RWPE2 (cell line): Measurements from ENCODE around the gene FOXJ3.
"Not testable (repeated sequence)": the region's sequence is repeated elsewhere in the genome, so short reads cannot be mapped to it uniquely, and the experiment has no call there.

Source experiments
- ATAC-seq: fragments of 200-7000 bp; cut with Tn5 transposase; 3 replicates; pipeline ENCODE4 v1.9.1; 2021; ENCODE audit warnings: low read depth
- DNase-seq: peaks from one replicate; pipeline ENCODE4 v3.0.0-alpha.2; 2020; ENCODE audit warnings: low spot score
- H3K27ac ChIP-seq: fragments of 450-650 bp; 2 replicates; pipeline ENCODE4 v1.5.1; 2017; ENCODE audit warnings: mild to moderate bottlenecking; ENCODE audit not compliant: poor library complexity, severe bottlenecking
- H3K27me3 ChIP-seq: fragments of 250-450 bp; sonication (Bioruptor Pico); 2 replicates; pipeline ENCODE4 v1.5.1; 2021; ENCODE audit warnings: mild to moderate bottlenecking, moderate library complexity; ENCODE audit not compliant: insufficient read depth, poor library complexity, severe bottlenecking
- H3K36me3 ChIP-seq: fragments of 250-450 bp; sonication (Bioruptor Pico); 2 replicates; pipeline ENCODE4 v1.5.1; 2020; ENCODE audit warnings: low read depth, mild to moderate bottlenecking, moderate library complexity
- H3K4me1 ChIP-seq: fragments of 250-450 bp; sonication (Bioruptor Pico); 2 replicates; pipeline ENCODE4 v1.5.1; 2021; ENCODE audit warnings: mild to moderate bottlenecking, moderate library complexity; ENCODE audit not compliant: insufficient read depth, poor library complexity, severe bottlenecking
- H3K4me3 ChIP-seq: fragments of 250-450 bp; sonication (Bioruptor Pico); 2 replicates; pipeline ENCODE4 v1.5.1; 2021; ENCODE audit warnings: mild to moderate bottlenecking, moderate library complexity; ENCODE audit not compliant: severe bottlenecking
- H3K9me3 ChIP-seq: fragments of 250-450 bp; sonication (Bioruptor Pico); 2 replicates; pipeline ENCODE4 v1.5.1; 2021; ENCODE audit warnings: mild to moderate bottlenecking, moderate library complexity; ENCODE audit not compliant: severe bottlenecking
- TF ChIP-seq, protein P1 (sequence below): fragments of 450-650 bp; IDR thresholded peaks from one replicate; pipeline ENCODE4 v1.5.1; 2017; ENCODE audit warnings: mild to moderate bottlenecking, moderate library complexity; ENCODE audit not compliant: poor library complexity, severe bottlenecking

FOXJ3 gene

DNA sequence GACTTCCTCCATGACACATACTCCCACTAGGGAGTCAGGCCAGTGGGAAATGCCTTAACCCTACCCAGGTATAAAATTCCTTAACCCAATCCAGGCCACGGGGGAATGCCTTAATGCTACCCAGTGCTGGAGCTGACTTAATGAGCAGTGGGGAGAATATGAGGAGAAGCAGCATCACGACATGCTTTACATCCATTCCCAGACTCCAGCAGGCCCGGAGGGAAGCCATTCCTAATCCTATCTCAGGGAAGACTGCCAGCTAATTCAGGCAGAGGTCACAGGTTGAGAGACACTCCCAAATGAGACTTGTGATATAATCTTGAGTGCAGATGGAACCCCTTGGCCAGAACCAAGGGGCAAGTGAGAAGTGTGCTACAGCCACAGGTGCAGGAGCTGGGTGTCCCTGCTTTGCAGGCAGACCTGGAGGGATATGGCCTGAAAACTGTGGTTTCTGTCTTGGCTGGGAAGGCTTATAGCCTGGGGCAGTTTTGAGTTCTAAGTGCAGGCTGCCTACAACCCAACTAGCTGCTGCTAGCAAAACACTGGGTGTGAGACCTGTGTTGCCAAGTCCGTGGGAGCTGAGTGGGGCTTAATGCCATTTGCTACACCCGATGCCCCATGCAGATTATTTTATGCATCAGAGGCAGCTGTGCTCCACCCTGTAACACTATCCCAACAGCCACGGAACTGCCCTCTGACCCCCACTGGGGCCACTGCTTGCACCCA lies 125.3 kb downstream of the FOXJ3 start:
- TF ChIP-seq, protein P1, sequence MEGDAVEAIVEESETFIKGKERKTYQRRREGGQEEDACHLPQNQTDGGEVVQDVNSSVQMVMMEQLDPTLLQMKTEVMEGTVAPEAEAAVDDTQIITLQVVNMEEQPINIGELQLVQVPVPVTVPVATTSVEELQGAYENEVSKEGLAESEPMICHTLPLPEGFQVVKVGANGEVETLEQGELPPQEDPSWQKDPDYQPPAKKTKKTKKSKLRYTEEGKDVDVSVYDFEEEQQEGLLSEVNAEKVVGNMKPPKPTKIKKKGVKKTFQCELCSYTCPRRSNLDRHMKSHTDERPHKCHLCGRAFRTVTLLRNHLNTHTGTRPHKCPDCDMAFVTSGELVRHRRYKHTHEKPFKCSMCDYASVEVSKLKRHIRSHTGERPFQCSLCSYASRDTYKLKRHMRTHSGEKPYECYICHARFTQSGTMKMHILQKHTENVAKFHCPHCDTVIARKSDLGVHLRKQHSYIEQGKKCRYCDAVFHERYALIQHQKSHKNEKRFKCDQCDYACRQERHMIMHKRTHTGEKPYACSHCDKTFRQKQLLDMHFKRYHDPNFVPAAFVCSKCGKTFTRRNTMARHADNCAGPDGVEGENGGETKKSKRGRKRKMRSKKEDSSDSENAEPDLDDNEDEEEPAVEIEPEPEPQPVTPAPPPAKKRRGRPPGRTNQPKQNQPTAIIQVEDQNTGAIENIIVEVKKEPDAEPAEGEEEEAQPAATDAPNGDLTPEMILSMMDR: no peak
- H3K4me3 ChIP-seq: no peak overlapping the region
- H3K4me1 ChIP-seq: peaks cover 28% of the 10 kb centered on the region
- H3K27me3 ChIP-seq: no peaks in the 10 kb centered on the region
- no peak overlapping the region for H3K27ac ChIP-seq
- H3K9me3 ChIP-seq: no peaks in the 10 kb centered on the region
- no peak for ATAC-seq
- peaks cover 14% of the 10 kb centered on the region; the same call in 1 of the 2 replicates for H3K36me3 ChIP-seq
- DNase-seq: no peak

DNA sequence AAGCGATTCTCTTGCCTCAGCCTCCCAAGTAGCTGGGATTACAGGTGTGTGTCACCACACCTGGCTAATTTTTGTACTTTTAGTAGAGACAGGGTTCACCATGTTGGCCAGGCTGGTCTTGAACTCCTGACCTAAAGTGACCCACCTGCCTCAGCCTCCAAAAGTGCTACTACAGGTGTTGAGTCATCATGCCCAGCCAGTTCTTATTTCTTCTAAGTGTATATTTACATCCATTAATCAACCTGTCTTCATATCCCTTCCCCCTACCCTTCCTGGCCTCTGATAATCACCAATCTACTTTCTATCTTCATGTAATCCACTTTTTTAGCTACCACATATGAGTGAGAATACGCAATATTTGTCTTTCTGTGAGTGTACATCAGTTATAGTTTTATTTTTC lies 128.1 kb downstream of the FOXJ3 start:
- Histone ChIP-seq H3K4me1 (peaks cover 13% of the 10 kb centered on the region), H3K36me3 (peaks cover 21% of the 10 kb centered on the region)
- H3K4me3 ChIP-seq, H3K27me3 ChIP-seq, ATAC-seq, DNase-seq, H3K9me3 ChIP-seq, H3K27ac ChIP-seq: not testable (repeated sequence)

- DNase-seq (no peak), ATAC-seq (peak; percentile 62)
- no peaks in the 10 kb centered on the region for H3K9me3 ChIP-seq
- TF ChIP-seq, protein P1: no peak
- peaks cover 24% of the 10 kb centered on the region for H3K36me3 ChIP-seq
- no peaks in the 10 kb centered on the region for H3K27me3 ChIP-seq
- no peak overlapping the region for H3K27ac ChIP-seq
- peaks cover 13% of the 10 kb centered on the region for H3K4me1 ChIP-seq
- H3K4me3 ChIP-seq: no peak overlapping the region
Measured at GRCh38 chr1:42206164-42206563, 128.9 kb downstream of the FOXJ3 start.

GRCh38 chr1:42201986-42202385 lies 133.0 kb downstream of the FOXJ3 start:
- peaks cover 11% of the 10 kb centered on the region for H3K4me1 ChIP-seq
- no peak for DNase-seq
- H3K27ac ChIP-seq: no peak overlapping the region
- TF ChIP-seq, protein P1: no peak
- no peak for ATAC-seq
- no peak overlapping the region for H3K4me3 ChIP-seq
- no peaks in the 10 kb centered on the region for H3K9me3 ChIP-seq
- H3K36me3 ChIP-seq: peaks cover 47% of the 10 kb centered on the region
- H3K27me3 ChIP-seq: no peaks in the 10 kb centered on the region

- no peak for ATAC-seq
- H3K36me3 ChIP-seq: peaks cover 64% of the 10 kb centered on the region
- TF ChIP-seq, protein P1: no peak
Measured at GRCh38 chr1:42198251-42198650, 136.8 kb downstream of the FOXJ3 start.

More at GRCh38 chr1:42198251-42198650, 136.8 kb downstream of the FOXJ3 start:
- Histone ChIP-seq H3K4me3 (no peak overlapping the region), H3K9me3 (no peaks in the 10 kb centered on the region), H3K4me1 (no peaks in the 10 kb centered on the region), H3K27me3 (no peaks in the 10 kb centered on the region), H3K27ac (no peak overlapping the region)
- DNase-seq: no peak
